ENCODE results near the gene KRTAP1-5.

Gene KRTAP1-5

DNA sequence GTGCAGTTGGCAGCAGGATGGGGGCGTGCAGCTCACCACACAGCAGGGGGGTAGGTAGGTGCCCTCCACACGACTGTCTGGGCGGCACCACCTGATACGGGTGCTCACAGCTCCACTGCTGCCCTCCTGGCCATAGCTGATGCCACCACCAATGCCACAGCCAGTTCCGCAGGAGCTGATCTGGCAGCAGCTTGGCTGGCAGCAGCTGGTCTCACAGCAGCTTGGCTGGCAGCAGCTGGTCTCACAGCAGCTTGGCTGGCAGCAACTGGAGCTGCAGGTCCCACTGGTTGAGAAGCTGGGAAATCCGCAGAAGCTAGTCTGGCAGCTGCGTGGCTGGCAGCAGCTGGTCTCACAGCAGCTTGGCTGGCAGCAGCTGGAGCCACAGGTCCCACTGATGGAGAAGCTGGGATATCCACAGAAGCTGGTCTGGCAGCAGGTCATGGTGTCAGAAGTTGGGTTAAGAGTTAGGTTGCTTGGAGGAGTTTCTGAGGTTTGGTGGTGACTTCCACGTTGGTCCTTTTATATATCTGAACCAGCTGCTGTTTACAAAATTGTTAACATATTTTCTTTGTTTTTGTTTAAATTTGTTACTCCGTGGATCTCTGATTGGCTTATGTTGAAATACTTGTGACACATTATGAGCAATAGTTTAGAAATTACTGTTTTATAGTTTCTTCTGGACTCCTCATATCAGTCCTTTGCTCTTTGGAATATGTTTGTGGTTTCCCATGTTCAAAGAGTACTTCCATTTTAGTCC lies at the start of gene KRTAP1-5:
KRTAP1-5 (minus strand) TSS at position 494 of the 757 bp plus-strand sequence; CDS start at position 441, 53 bp downstream.
- no peaks in the 10 kb centered on the region for H3K9me2 ChIP-seq (replicated peaks; ENCODE audit: insufficient read depth, low read length)
- no peak within 1 kb of the TSS for H3K4me2 ChIP-seq (ENCODE audit: low read depth, low read length)
- no peaks in the 10 kb centered on the region for H3K27me3 ChIP-seq (replicated peaks; ENCODE audit: insufficient read depth, low read length)
- H2AFZ ChIP-seq (ENCODE audit: low read length), result no peak within 1 kb of the TSS
- no peak within 1 kb of the TSS for H3K4me3 ChIP-seq (ENCODE audit: low read length)
- H3K27ac ChIP-seq (ENCODE audit: low read length), result no peak within 1 kb of the TSS
- no peaks in the 10 kb centered on the region for H3F3A ChIP-seq (ENCODE audit: insufficient read depth, low read length)
- TF ChIP-seq EZH2 (optimal IDR thresholded peaks at IDR 0.05; ENCODE audit: low read depth, low read length) (no peak), EZH2phosphoT487 (IDR thresholded peaks at IDR 0.05; ENCODE audit: low read length) (no peak)
- TF ChIP-seq, protein P1, sequence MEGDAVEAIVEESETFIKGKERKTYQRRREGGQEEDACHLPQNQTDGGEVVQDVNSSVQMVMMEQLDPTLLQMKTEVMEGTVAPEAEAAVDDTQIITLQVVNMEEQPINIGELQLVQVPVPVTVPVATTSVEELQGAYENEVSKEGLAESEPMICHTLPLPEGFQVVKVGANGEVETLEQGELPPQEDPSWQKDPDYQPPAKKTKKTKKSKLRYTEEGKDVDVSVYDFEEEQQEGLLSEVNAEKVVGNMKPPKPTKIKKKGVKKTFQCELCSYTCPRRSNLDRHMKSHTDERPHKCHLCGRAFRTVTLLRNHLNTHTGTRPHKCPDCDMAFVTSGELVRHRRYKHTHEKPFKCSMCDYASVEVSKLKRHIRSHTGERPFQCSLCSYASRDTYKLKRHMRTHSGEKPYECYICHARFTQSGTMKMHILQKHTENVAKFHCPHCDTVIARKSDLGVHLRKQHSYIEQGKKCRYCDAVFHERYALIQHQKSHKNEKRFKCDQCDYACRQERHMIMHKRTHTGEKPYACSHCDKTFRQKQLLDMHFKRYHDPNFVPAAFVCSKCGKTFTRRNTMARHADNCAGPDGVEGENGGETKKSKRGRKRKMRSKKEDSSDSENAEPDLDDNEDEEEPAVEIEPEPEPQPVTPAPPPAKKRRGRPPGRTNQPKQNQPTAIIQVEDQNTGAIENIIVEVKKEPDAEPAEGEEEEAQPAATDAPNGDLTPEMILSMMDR (IDR thresholded peaks at IDR 0.05; ENCODE audit: low read length), result no peak
- no peaks in the 10 kb centered on the region for H3K9me3 ChIP-seq (replicated peaks; ENCODE audit: insufficient read depth, low read length)
- H3K9ac ChIP-seq (ENCODE audit: low read length), result no peak within 1 kb of the TSS
- no peaks in the 10 kb centered on the region for H3K4me1 ChIP-seq (ENCODE audit: low read length)
- H3K36me3 ChIP-seq (replicated peaks; ENCODE audit: insufficient read depth, low read length), result no peaks in the 10 kb centered on the region
- H3K79me2 ChIP-seq (ENCODE audit: low read length), result no peaks in the 10 kb centered on the region
- H4K20me1 ChIP-seq (ENCODE audit: insufficient read depth, low read length), result no peaks in the 10 kb centered on the region
- DNase-seq, result no peak

GRCh38 chr17:41076788-41077187 lies 49.8 kb upstream of the KRTAP1-5 start:
- H3K4me2 ChIP-seq (ENCODE audit: low read depth, low read length), result no peak overlapping the region
- H2AFZ ChIP-seq (ENCODE audit: low read length), result no peak overlapping the region
- no peaks in the 10 kb centered on the region for H4K20me1 ChIP-seq (ENCODE audit: insufficient read depth, low read length)
- no peaks in the 10 kb centered on the region for H3K79me2 ChIP-seq (ENCODE audit: low read length)
- no peaks in the 10 kb centered on the region for H3K9me3 ChIP-seq (replicated peaks; ENCODE audit: insufficient read depth, low read length)
- H3K9me2 ChIP-seq (replicated peaks; ENCODE audit: insufficient read depth, low read length), result no peaks in the 10 kb centered on the region
- no peak for DNase-seq
- no peaks in the 10 kb centered on the region for H3K4me1 ChIP-seq (ENCODE audit: low read length)
- H3F3A ChIP-seq (ENCODE audit: insufficient read depth, low read length), result no peaks in the 10 kb centered on the region
- H3K4me3 ChIP-seq (ENCODE audit: low read length), result no peak overlapping the region
- no peak overlapping the region for H3K27ac ChIP-seq (ENCODE audit: low read length)
- TF ChIP-seq, protein P1 (IDR thresholded peaks at IDR 0.05; ENCODE audit: low read length), result no peak
- TF ChIP-seq EZH2phosphoT487 (IDR thresholded peaks at IDR 0.05; ENCODE audit: low read length) (no peak), EZH2 (optimal IDR thresholded peaks at IDR 0.05; ENCODE audit: low read depth, low read length) (no peak)
- no peaks in the 10 kb centered on the region for H3K27me3 ChIP-seq (replicated peaks; ENCODE audit: insufficient read depth, low read length)
- no peak overlapping the region for H3K9ac ChIP-seq (ENCODE audit: low read length)
- no peaks in the 10 kb centered on the region for H3K36me3 ChIP-seq (replicated peaks; ENCODE audit: insufficient read depth, low read length)

- Histone ChIP-seq H3K4me2 (ENCODE audit: low read depth, low read length) (no peak overlapping the region), H3K27ac (ENCODE audit: low read length) (no peak overlapping the region), H3K9me3 (replicated peaks; ENCODE audit: insufficient read depth, low read length) (no peaks in the 10 kb centered on the region), H3K79me2 (ENCODE audit: low read length) (no peaks in the 10 kb centered on the region), H3F3A (ENCODE audit: insufficient read depth, low read length) (no peaks in the 10 kb centered on the region), H3K9ac (ENCODE audit: low read length) (no peak overlapping the region), H3K9me2 (replicated peaks; ENCODE audit: insufficient read depth, low read length) (no peaks in the 10 kb centered on the region), H4K20me1 (ENCODE audit: insufficient read depth, low read length) (no peaks in the 10 kb centered on the region), H2AFZ (ENCODE audit: low read length) (no peak overlapping the region), H3K4me3 (ENCODE audit: low read length) (no peak overlapping the region), H3K4me1 (ENCODE audit: low read length) (no peaks in the 10 kb centered on the region), H3K36me3 (replicated peaks; ENCODE audit: insufficient read depth, low read length) (no peaks in the 10 kb centered on the region), H3K27me3 (replicated peaks; ENCODE audit: insufficient read depth, low read length) (no peaks in the 10 kb centered on the region)
- TF ChIP-seq EZH2 (optimal IDR thresholded peaks at IDR 0.05; ENCODE audit: low read depth, low read length), result no peak
- TF ChIP-seq EZH2phosphoT487 (IDR thresholded peaks at IDR 0.05; ENCODE audit: low read length), result no peak
- TF ChIP-seq, protein P1 (IDR thresholded peaks at IDR 0.05; ENCODE audit: low read length), result no peak
- DNase-seq, result no peak
These were observed 46.7 kb upstream of the KRTAP1-5 start for GRCh38 chr17:41073676-41074075.
